Muscle layer of colon (tissue), 2 donors: Measurements from ENCODE around the gene KCNG4.
"Not testable (repeated sequence)": the region's sequence is repeated elsewhere in the genome, so short reads cannot be mapped to it uniquely, and the experiment has no call there.

Experiments used
- H3K27ac ChIP-seq: one replicate; pipeline ENCODE4 v1.7.0; 2013; ENCODE audit warnings: low read depth, mild to moderate bottlenecking, low read length, moderate library complexity
- H3K27me3 ChIP-seq, 2 donors: one replicate each; pipeline ENCODE4 v1.7.0; 2013; ENCODE audit warnings: low read length in 2 of 2, mild to moderate bottlenecking in 2 of 2; ENCODE audit not compliant: insufficient read depth in 2 of 2, control insufficient read depth in 1 of 2
- H3K36me3 ChIP-seq: one replicate; pipeline ENCODE4 v1.7.0; 2013; ENCODE audit warnings: mild to moderate bottlenecking, low read length; ENCODE audit not compliant: insufficient read depth
- H3K4me1 ChIP-seq: one replicate; pipeline ENCODE4 v1.7.0; 2013; ENCODE audit warnings: mild to moderate bottlenecking, low read length; ENCODE audit not compliant: insufficient read depth
- H3K4me3 ChIP-seq, 2 donors: one replicate each; pipeline ENCODE4 v1.7.0; 2013; ENCODE audit warnings: low read length in 2 of 2, low read depth in 1 of 2, mild to moderate bottlenecking in 1 of 2, moderate library complexity in 1 of 2
- H3K9ac ChIP-seq: one replicate; pipeline ENCODE4 v1.7.0; 2013; ENCODE audit warnings: low read length
- H3K9me3 ChIP-seq: one replicate; pipeline ENCODE4 v1.7.0; 2013; ENCODE audit warnings: mild to moderate bottlenecking, low read length
- donor health status: abdominal sarcoma.
- donor health status: Adenocarcinoma of cecum.

Gene KCNG4

DNA sequence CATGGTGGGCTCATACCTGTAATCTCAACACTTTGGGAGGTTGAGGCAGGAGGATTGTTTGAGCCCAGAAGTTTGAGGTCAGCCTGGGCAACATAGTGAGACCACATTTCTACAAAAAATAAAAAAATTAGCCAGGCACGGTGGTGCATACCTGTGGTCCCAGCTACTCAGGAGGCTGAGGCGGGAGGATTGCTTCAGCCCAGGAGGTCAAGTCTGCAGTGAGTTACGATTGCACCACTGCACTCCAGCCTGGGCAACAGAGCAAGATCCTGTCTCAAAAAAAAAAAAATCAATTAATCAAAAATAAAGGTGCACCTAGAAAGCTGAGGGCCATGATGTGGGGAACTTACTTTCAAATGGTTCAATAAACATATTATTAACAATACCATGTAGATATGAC, 23.7 kb downstream of the KCNG4 start:
- not testable (repeated sequence) for H3K36me3 ChIP-seq, H3K4me1 ChIP-seq, H3K27ac ChIP-seq, H3K27me3 ChIP-seq, H3K9ac ChIP-seq, H3K9me3 ChIP-seq, H3K4me3 ChIP-seq

DNA sequence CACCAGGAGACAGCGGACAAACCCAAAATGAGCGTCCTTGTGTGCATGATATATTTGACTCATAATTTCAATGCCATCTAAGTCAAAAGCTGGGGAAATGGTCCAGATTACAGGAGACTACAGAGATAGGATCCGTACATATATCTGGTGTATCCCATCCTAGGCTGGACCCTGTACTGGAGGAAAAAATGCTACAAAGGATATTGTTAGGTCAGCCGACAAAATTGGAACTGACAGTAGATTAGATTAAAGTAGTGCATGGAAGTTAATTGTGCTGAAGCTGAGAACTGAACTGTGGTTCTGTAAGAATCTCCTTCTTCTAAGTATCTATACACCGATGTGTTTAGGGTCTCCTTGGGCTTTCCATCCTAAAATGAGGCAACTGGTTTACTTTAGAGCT, 24.3 kb downstream of the KCNG4 start:
- H3K4me1 ChIP-seq, result no peaks in the 10 kb centered on the region
- no peaks in the 10 kb centered on the region for H3K9me3 ChIP-seq
- no peaks in the 10 kb centered on the region for H3K36me3 ChIP-seq
- no peak overlapping the region for H3K27ac ChIP-seq
- no peak overlapping the region for H3K9ac ChIP-seq
- no peak overlapping the region for H3K4me3 ChIP-seq
- no peaks in the 10 kb centered on the region for H3K27me3 ChIP-seq

DNA sequence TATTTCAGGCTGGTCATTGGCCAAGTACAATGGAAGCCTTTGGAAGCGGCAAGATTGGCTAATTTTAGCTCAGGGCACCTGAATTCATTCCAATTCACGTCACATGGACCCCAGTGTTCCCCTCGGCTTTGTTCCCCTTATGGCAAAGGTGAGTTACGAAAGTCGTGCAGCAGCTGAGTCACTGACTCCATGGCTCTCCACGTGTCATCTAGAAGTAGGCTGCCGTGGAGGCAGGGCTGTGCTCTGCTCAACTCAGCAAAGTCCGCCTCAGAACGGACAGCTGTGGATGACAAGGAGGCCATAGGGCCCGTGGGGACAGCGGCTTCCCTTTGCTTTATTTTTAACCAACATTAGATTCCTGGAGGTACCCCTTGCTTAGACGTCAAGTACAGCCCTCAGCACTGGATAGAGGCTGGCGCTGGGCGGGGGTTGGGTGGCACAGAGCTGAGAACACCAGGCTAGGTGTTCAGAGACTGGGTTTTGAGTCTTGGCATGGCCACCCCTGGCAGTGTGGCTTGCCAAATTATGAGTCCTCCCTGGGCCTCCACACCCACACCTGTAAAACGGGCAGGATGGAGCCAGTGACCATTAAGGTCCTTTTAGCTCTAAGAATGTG, 25.3 kb downstream of the KCNG4 start:
- no peaks in the 10 kb centered on the region for H3K4me1 ChIP-seq
- no peaks in the 10 kb centered on the region for H3K27me3 ChIP-seq
- H3K9me3 ChIP-seq, result no peaks in the 10 kb centered on the region
- H3K4me3 ChIP-seq, result no peak overlapping the region
- H3K36me3 ChIP-seq, result no peaks in the 10 kb centered on the region
- H3K27ac ChIP-seq, result no peak overlapping the region
- H3K9ac ChIP-seq, result no peak overlapping the region

DNA sequence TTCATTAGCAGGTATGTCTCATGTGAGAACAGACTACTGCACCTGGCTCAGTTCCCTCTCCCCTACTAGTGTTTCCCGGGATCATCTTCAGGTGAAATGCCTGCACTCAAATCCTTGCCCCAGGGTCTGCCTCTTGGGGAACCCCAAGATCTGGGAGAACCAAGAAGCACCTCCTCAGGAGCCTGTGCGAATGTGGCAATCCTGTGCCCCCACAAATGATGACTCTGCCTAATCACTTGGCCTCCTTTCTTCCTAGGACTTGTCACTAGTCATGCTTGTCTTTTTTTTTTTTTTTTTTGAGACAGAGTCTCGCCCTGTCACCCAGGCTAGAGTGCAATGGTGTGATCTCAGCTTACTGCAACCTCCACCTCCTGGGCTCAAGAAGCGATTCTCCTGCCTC, 27.2 kb downstream of the KCNG4 start:
- Histone ChIP-seq H3K9ac (no peak overlapping the region), H3K27me3 (no peaks in the 10 kb centered on the region), H3K4me3 (no peak overlapping the region), H3K36me3 (no peaks in the 10 kb centered on the region), H3K4me1 (no peaks in the 10 kb centered on the region), H3K9me3 (no peaks in the 10 kb centered on the region), H3K27ac (no peak overlapping the region)

DNA sequence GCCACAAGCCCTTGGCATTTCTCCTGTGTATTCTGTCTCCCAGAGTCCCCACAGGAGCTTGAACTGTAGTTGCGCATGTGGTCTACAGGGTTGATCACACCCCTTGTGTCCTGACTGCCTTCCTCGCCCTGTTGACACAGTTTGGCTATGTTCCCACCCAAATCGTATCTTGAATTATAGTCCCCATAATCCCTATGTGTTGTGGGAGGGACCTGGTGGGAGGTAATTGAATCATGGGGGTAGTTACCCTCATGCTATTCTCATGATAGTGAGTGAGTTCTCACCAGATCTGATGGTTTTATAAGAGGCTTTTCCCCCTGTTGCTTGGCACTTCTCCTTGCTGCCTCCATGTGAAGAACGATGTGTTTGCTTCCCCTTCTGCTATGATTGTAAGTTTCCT, 27.7 kb downstream of the KCNG4 start:
- H3K4me3 ChIP-seq, result no peak overlapping the region
- no peak overlapping the region for H3K27ac ChIP-seq
- no peak overlapping the region for H3K9ac ChIP-seq
- H3K36me3 ChIP-seq, result no peaks in the 10 kb centered on the region
- H3K4me1 ChIP-seq, result no peaks in the 10 kb centered on the region
- H3K9me3 ChIP-seq, result no peaks in the 10 kb centered on the region
- no peaks in the 10 kb centered on the region for H3K27me3 ChIP-seq

DNA sequence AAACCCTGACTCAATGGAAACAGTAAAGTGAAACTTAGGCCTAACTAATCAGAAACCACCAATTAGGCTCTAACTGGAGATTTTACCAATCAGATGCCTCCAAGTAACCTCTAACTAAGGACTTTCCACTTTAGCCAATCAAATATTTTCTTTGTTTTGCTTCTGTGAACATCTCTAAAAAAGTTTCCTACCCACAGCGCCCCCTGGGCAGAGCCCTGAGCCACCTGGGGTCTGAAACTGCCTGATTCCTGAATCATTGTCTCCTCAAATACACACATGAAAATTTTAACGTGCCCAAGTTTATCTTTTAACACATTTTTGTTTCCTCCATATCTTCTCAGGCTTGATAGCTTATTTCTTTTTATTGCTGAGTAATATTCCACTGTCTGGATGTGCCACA, 29.8 kb downstream of the KCNG4 start:
- Histone ChIP-seq H3K27ac (no peak overlapping the region), H3K27me3 (no peaks in the 10 kb centered on the region), H3K4me1 (no peaks in the 10 kb centered on the region), H3K9ac (no peak overlapping the region), H3K4me3 (no peak overlapping the region), H3K9me3 (no peaks in the 10 kb centered on the region), H3K36me3 (no peaks in the 10 kb centered on the region)

DNA sequence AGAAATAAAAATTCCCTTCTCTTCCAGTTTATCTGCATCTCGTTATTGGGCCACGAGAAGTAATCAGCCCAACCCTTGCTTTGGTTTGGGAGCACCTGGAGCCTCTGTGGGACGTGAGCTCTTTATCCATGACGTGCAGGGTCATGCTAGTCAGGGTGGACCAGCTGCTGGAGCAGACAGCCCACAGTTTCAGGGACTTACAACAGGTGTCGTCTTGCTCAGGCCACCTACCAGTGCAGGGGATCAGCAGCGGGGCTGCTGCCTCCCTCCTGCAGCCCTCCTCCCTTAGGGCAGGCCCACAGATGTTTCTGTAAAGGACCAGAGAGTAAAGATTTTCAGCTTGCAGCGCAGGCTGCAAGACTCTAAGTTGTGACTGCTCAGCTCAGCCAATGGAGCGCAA, 31.9 kb downstream of the KCNG4 start:
- Histone ChIP-seq H3K27me3 (no peaks in the 10 kb centered on the region), H3K9me3 (no peaks in the 10 kb centered on the region), H3K4me1 (no peaks in the 10 kb centered on the region), H3K36me3 (no peaks in the 10 kb centered on the region), H3K9ac (no peak overlapping the region), H3K27ac (no peak overlapping the region), H3K4me3 (no peak overlapping the region)

DNA sequence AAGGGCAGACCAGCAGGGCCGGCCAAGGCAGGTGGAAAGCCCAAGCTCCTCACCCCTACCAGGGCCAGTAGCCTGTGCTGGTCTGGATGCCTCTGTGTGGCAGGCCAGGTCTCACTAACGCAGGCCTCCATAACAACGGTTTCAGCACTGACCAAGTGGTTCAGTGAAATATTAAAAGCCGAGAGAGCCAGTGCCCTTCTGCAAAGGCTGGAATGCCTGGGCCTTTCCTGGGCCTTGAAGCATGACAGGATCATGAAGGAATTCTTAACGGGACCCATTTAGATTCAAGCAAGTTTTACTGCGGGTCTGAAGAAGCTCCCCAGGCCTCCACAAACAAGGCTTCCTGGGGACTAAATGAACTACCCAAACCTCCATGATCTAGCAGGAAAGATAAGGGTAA, 32.6 kb downstream of the KCNG4 start:
- Histone ChIP-seq H3K4me3 (no peak overlapping the region), H3K4me1 (no peaks in the 10 kb centered on the region), H3K27ac (no peak overlapping the region), H3K36me3 (no peaks in the 10 kb centered on the region), H3K27me3 (no peaks in the 10 kb centered on the region), H3K9ac (no peak overlapping the region), H3K9me3 (no peaks in the 10 kb centered on the region)

DNA sequence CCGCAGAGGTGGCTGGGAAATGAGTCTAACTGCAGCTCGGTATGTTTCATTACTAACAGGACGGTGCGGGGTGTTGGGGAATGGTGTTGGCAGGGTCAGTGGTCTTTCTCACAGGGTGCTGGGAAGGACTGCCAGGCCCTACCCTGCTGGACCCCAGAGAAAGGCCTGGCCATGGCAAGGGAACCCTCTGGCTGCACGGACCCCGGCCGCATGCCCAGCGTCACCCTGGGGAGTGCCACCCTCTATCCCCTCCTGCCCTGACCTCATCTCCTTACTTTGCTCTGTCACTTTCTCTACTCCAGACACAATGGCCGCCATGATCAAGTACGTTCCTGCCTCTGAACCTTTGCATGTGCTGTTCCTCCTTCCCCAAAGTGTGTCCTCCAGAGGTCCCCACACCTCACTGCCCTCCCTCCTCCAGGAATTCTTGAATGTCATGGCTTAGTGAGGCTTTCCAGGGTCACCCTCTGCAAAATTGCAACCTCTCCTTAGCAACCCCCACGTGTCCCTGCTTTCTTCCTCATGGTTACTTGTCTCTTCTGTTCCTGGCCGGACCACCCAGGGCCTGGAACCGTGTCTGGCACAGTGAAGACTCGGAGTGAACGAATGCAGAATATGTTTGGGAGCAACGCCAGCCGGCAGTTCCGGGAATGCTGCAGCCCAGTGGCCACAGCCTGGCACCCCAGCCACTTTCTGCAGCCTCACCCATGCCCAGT, 33.7 kb downstream of the KCNG4 start:
- Histone ChIP-seq H3K4me3 (no peak overlapping the region), H3K9ac (no peak overlapping the region), H3K9me3 (no peaks in the 10 kb centered on the region), H3K27ac (no peak overlapping the region), H3K4me1 (no peaks in the 10 kb centered on the region), H3K27me3 (no peaks in the 10 kb centered on the region), H3K36me3 (no peaks in the 10 kb centered on the region)

DNA sequence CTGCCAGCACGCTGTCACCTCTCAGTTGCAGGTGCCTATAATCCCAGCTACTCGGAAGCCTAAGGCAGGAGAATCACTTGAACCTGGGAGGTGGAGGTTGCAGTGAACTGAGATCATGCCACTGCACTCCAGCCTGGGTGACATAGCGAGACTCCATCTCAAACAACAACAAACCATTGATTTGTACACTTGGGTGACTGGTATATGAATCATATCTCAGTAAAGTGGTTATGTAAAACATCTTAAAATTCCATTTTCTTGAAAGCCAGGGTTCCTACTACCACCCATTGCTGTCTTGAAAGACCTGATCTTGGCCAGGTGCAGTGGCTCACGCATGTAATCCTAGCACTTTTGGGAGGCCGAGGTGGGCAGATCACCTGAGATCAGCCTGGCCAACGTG, 34.7 kb downstream of the KCNG4 start:
- not testable (repeated sequence) for H3K9me3 ChIP-seq, H3K27ac ChIP-seq, H3K4me1 ChIP-seq, H3K9ac ChIP-seq, H3K4me3 ChIP-seq, H3K27me3 ChIP-seq, H3K36me3 ChIP-seq

DNA sequence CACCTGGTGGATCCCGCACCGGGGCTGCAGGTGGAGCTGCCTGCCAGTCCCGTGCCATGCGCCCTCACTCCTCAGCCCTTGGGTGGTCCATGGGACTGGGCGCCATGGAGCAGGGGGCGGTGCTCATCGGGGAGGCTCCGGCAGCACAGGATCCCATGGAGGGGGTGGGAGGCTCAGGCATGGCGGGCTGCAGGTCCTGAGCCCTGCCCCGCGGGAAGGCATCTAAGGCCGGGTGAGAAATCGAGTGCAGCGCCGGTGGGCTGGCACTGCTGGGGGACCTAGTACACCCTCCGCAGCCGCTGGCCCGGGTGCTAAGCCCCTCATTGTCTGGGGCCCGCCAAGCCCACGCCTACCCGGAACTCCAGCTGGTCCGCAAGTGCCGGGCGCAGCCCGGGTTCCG, 35.3 kb downstream of the KCNG4 start:
- H3K36me3 ChIP-seq, H3K27me3 ChIP-seq, H3K4me1 ChIP-seq, H3K4me3 ChIP-seq, H3K27ac ChIP-seq, H3K9ac ChIP-seq, H3K9me3 ChIP-seq: not testable (repeated sequence)

DNA sequence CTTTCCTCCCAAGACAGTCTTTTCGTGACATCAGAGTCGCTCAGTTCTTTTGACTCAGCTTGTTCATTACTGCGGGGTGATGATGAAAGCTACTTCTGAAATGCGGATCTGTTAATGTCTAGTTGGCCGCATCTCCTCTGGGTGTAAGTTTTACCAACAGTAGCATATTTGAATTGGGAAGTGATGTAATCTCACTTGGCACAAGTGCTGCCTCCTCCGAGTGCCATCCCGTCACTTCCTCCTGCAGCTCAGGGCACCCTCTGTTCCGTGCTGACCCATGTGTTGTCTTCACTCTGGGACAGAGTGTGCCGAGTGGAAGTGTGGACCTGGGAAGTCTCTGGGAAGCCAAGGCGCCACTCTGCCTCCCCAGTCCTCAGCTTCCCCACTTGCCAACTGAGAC, 40.0 kb downstream of the KCNG4 start:
- Histone ChIP-seq H3K9ac (no peak overlapping the region), H3K4me3 (no peak overlapping the region), H3K27me3 (peaks cover 0 to 6% of the 10 kb centered on the region in 2 donors), H3K27ac (no peak overlapping the region), H3K9me3 (no peaks in the 10 kb centered on the region), H3K4me1 (no peaks in the 10 kb centered on the region), H3K36me3 (no peaks in the 10 kb centered on the region)
